Thymus (tissue), 11 donors: ENCODE results near the gene TMEM108. TPM values are rescaled to one million over a fixed set of nuclear protein-coding genes. Genes with fewer than 3 reads are reported as not detected.

Experiments
- DNase-seq, 9 donors: peaks; one replicate each; pipeline ENCODE4 v3.0.0-alpha.2; 2013; ENCODE audit warnings: low spot score in 9 of 9, low read depth in 6 of 9, missing footprints in 1 of 9
- H3K27ac ChIP-seq, 2 donors: one replicate each; pipeline ENCODE4 v1.5.1; 2013; ENCODE audit warnings: control low read depth in 1 of 2, low read depth in 1 of 2, low read length in 1 of 2, mild to moderate bottlenecking in 1 of 2, moderate library complexity in 1 of 2
- H3K27me3 ChIP-seq, 2 donors: one replicate each; pipeline ENCODE4 v1.5.1; 2013; ENCODE audit warnings: low read length in 1 of 2; ENCODE audit not compliant: control insufficient read depth in 2 of 2, insufficient read depth in 1 of 2
- H3K36me3 ChIP-seq, 2 donors: one replicate each; pipeline ENCODE4 v1.5.1; 2013; ENCODE audit warnings: low read length in 1 of 2, mild to moderate bottlenecking in 1 of 2, moderate library complexity in 1 of 2; ENCODE audit not compliant: control insufficient read depth in 2 of 2, insufficient read depth in 2 of 2
- H3K4me1 ChIP-seq, 2 donors: one replicate each; pipeline ENCODE4 v1.5.1; 2013; ENCODE audit warnings: low read length in 2 of 2; ENCODE audit not compliant: control insufficient read depth in 2 of 2, insufficient read depth in 2 of 2
- H3K4me3 ChIP-seq, 2 donors: one replicate each; pipeline ENCODE4 v1.5.1; 2013; ENCODE audit warnings: low read length in 2 of 2, control low read depth in 1 of 2, mild to moderate bottlenecking in 1 of 2
- H3K9me3 ChIP-seq, 2 donors: one replicate each; pipeline ENCODE4 v1.5.1; 2013; ENCODE audit warnings: low read length in 1 of 2, mild to moderate bottlenecking in 1 of 2; ENCODE audit not compliant: control insufficient read depth in 2 of 2, insufficient read depth in 1 of 2
- WGBS: extraction: QIAGEN DNeasy Blood & Tissue Kit; methylation state at CpG from one replicate; pipeline ENCODE4 v1.1.7; 2013; 5-methylcytosine and 5-hydroxymethylcytosine counted together
- polyA plus RNA-seq: library from polyadenylated mRNA; stranded (reverse); fragments of 200-250 nt; gene quantifications from one replicate; pipeline ENCODE4 v1.2.3, GENCODE V29; 2013
- total RNA-seq: library from RNA; stranded (reverse); fragments of 120-200 nt; gene quantifications from one replicate; pipeline ENCODE4 v1.2.4, GENCODE V29; 2013
- donor health status: healthy.

The TMEM108 gene
- total and polyA plus RNA-seq, 2 donors: 0.33 to 0.50 TPM

DNA sequence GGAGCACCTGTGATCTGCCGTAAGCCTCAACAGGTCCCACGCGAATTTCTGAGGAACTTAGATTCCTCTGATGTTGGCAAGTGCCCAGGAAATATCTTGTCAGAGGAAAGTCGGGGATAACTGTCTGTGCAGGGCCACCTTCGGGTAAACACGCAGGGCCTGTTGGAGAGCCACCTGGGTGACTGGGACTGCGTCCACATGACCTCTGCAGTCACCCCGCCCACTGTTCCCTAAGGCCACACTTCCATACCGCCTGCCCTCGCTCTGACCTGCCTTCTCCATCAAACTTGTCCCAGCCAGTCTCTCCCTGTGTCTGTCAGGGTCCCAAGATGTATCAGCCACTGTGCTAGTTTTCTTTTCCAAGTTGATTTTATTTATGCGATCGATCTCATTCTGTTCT lies 390.4 kb downstream of the TMEM108 start:
- H3K27ac ChIP-seq: no peak overlapping the region
- H3K4me1 ChIP-seq: peaks cover 3 to 7% of the 10 kb centered on the region in 2 donors
- no peak for DNase-seq
- 69% methylated on average over 12 of the region's 12 CpGs for WGBS
- H3K4me3 ChIP-seq: no peak overlapping the region
- no peaks in the 10 kb centered on the region for H3K36me3 ChIP-seq
- peaks cover 0 to 2% of the 10 kb centered on the region in 2 donors for H3K9me3 ChIP-seq
- no peaks in the 10 kb centered on the region for H3K27me3 ChIP-seq

DNA sequence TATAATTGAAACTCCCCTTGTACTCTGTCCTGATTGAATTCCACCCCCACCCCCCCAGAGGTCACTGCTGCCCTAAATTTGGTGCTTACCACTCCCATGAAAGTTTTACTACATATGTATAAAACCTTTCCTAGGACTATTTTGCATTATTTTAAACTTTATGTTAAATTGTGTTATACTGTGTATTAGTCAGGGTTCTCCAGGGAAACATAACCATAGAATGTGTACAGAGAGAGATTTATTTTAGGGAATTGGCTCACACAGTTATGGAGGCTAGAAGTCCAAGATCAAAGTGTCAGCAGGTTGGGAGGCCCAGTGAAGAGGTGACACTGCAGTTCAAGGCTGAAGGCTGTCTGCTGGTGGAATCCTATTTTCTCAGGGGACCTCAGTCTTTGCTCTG lies 390.9 kb downstream of the TMEM108 start:
- no peaks in the 10 kb centered on the region for H3K27me3 ChIP-seq
- H3K4me1 ChIP-seq: peaks cover 0 to 3% of the 10 kb centered on the region in 2 donors
- no peak overlapping the region for H3K4me3 ChIP-seq
- H3K27ac ChIP-seq: no peak overlapping the region
- no peak for DNase-seq
- no peaks in the 10 kb centered on the region for H3K9me3 ChIP-seq
- no peaks in the 10 kb centered on the region for H3K36me3 ChIP-seq

DNA sequence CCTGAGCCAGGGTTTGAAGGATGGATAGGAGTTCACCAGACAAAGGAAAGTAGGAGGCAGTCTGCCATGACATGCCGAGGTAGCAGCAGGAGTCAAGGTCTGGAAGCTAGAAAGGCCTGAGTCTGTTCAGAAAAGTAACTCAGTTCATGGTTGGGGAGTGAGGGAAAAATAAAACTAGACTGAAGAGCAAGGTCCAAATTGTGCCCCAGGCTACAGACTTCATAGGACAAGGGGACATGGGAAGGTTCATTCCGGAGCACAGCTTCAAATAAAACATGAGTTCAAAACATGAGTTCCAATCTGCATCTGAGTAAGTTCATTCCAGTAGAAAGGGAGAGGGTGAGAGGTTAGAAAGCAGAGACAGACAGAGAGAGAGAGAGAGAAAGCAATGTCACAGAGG lies 401.4 kb downstream of the TMEM108 start:
- 98% methylated on average over 2 of the region's 2 CpGs for WGBS
- H3K36me3 ChIP-seq: no peaks in the 10 kb centered on the region
- DNase-seq: no peak
- H3K27ac ChIP-seq: no peak overlapping the region
- H3K4me3 ChIP-seq: no peak overlapping the region
- peaks cover 13 to 20% of the 10 kb centered on the region in 2 donors for H3K4me1 ChIP-seq
- H3K27me3 ChIP-seq: no peaks in the 10 kb centered on the region
- H3K9me3 ChIP-seq: peaks cover 0 to 9% of the 10 kb centered on the region in 2 donors

DNA sequence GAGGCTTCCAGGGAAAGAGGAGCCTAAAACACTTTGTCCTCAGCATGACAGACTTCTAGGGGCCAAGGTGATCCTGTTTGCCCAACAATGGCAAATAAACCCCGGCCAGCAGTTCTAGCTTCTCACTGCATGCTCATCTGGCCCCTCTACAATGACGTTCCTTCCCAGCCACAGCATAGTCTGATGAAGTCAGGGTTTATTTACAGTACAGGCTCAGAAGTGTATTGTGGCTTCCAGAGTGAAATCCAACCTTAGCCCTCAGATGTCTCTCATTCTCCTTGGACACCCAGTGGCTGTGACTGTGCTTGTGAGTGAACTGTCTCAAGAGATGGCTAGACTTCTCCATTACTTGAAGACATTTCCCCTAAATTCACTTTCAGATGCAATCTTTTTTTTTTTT lies 402.5 kb downstream of the TMEM108 start:
- Histone ChIP-seq H3K36me3 (no peaks in the 10 kb centered on the region), H3K4me1 (peaks cover 18 to 30% of the 10 kb centered on the region in 2 donors), H3K4me3 (no peak overlapping the region), H3K9me3 (peaks cover 0 to 9% of the 10 kb centered on the region in 2 donors), H3K27ac (no peak overlapping the region), H3K27me3 (no peaks in the 10 kb centered on the region)
- no peak for DNase-seq
- WGBS: 97% methylated on average over 2 of the region's 2 CpGs

DNA sequence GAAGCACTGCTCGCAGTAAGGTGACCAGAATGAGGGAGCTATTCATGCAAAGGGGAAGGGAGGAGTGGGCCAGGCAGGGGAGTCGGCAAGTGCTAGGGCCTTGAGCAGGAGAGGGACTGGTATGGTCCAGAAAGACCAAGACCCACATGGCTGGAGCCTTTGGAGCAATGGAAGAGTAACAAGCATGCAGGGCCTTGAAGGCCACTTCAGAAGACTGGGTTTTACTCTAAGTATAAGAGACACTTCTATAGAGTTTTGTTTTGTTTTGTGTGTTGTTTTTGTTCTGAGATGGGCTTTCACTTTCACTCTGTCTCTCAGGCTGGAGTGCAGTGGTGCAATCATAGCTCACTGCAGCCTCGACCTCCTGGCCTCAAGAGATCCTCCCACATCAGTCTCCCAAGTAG lies 403.7 kb downstream of the TMEM108 start:
- WGBS: 53% methylated on average over 3 of the region's 3 CpGs
- DNase-seq: peak in 4 of 9 donors; percentile 24 to 71 (median 44)
- Histone ChIP-seq H3K27me3 (no peaks in the 10 kb centered on the region), H3K4me3 (no peak overlapping the region), H3K9me3 (peaks cover 0 to 9% of the 10 kb centered on the region in 2 donors), H3K4me1 (peaks cover 18 to 37% of the 10 kb centered on the region in 2 donors), H3K27ac (peak overlapping the region in 1 of 2 donors; percentile 70), H3K36me3 (no peaks in the 10 kb centered on the region)

DNA sequence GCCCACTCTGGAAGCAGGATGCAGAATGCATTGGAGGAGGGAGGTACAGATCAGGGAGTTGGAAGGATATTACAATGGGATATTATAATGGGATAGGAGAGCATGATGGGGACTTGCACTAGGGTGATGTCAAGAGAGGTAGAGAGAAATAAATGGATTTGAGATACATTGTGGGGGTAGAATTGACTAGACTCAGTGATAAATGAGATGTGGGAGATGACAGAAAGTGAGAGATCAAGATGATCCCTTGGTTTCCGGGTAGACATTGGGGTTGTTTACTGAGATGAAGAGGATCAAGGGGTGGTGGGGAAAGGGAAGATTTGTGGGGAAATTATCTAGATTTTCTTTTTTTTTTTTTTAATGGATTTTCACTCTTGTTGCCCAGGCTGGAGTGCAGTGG lies 404.3 kb downstream of the TMEM108 start:
- H3K9me3 ChIP-seq: peaks cover 0 to 9% of the 10 kb centered on the region in 2 donors
- DNase-seq: no peak
- no peak overlapping the region for H3K4me3 ChIP-seq
- peaks cover 19 to 43% of the 10 kb centered on the region in 2 donors for H3K4me1 ChIP-seq
- no peaks in the 10 kb centered on the region for H3K27me3 ChIP-seq
- 96% methylated on average over 1 of the region's 1 CpG for WGBS
- no peaks in the 10 kb centered on the region for H3K36me3 ChIP-seq
- peak overlapping the region in 1 of 2 donors; percentile 70 for H3K27ac ChIP-seq

DNA sequence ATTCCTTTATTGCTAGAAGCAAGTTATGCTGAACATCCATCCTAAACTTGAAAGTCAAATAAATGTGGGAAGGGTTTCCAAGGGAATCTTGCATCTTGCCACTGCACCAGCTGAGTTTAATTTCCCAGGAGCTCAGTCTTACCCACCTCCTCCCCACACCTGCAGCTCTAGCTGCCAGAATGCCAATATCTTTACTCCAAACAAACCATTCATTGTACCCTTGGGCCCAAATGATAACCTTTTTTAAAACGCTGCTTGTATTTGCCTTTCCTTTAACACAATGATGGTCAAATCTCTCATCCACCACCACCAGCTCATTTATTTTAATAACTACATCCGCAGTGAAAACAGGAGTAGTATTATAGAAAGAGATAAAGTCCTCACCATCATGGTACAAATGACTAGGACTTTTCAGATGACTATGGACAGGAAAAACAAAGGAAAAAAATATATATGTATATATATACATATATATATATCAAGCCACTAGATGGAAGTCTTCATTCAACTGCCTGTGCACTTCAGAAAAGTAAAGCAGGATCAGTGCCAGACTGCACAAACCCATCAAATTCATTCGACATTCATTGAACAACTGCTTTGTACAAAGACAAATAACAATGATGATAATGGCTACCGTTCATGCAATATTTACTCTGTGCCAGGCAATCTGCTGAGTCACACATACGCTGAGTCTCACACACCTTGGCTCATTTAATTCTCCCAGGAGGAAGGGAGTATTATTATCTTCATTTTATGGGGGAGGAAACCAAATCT lies 405.6 kb downstream of the TMEM108 start:
- no peak overlapping the region for H3K4me3 ChIP-seq
- peak overlapping the region in 1 of 2 donors; percentile 38 for H3K27ac ChIP-seq
- peak in 1 of 9 donors; percentile 66 for DNase-seq
- H3K36me3 ChIP-seq: no peaks in the 10 kb centered on the region
- H3K4me1 ChIP-seq: peaks cover 30 to 55% of the 10 kb centered on the region in 2 donors
- H3K27me3 ChIP-seq: no peaks in the 10 kb centered on the region
- 83% methylated on average over 5 of the region's 5 CpGs for WGBS
- H3K9me3 ChIP-seq: peaks cover 0 to 9% of the 10 kb centered on the region in 2 donors

DNA sequence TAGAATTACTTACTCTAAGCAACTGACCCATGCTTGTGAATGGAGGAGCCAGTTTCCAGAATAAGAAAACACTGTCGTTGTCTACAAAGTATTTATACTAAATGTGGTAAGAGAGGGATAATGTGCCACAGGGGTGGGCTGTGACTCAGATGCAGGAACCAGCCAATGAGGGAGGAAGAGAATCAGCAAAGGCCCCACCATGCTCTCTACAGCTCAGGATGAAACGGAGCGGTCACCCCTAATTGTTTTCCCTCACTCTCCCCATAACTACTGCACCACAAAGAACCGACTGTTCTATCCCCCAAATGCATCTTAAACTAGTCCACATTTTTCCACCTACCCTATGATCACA lies 406.2 kb downstream of the TMEM108 start:
- H3K4me3 ChIP-seq: no peak overlapping the region
- H3K36me3 ChIP-seq: no peaks in the 10 kb centered on the region
- H3K27me3 ChIP-seq: no peaks in the 10 kb centered on the region
- H3K9me3 ChIP-seq: peaks cover 0 to 9% of the 10 kb centered on the region in 2 donors
- WGBS: 96% methylated on average over 4 of the region's 4 CpGs
- no peak for DNase-seq
- H3K4me1 ChIP-seq: peaks cover 35 to 59% of the 10 kb centered on the region in 2 donors
- peak overlapping the region in 1 of 2 donors; percentile 66 for H3K27ac ChIP-seq

DNA sequence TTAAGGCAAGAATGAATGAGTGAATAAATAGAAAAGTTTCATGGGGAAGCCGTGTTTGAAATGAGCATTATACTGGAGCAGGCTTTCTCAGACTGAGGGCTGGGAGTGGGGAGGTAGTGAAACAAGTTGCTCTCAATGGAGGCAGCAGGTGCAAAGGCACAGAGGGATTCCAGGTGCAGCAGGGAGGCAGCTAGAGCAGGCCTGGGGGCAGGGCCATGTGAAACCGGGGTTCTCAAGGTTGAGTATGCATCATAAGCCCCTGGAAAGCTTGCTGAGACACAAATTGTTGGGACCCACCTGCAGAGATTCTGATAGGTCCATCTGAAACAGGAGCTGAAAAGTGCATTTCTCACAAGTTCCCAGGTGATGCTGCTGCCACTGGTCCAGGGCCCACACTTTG lies 406.9 kb downstream of the TMEM108 start:
- H3K4me1 ChIP-seq: peaks cover 35 to 64% of the 10 kb centered on the region in 2 donors
- peaks cover 0 to 6% of the 10 kb centered on the region in 2 donors for H3K9me3 ChIP-seq
- 38% methylated on average over 2 of the region's 2 CpGs for WGBS
- H3K36me3 ChIP-seq: no peaks in the 10 kb centered on the region
- H3K27ac ChIP-seq: peak overlapping the region in 1 of 2 donors; percentile 66
- peak; percentile 51 to 90 (median 71) for DNase-seq
- no peak overlapping the region for H3K4me3 ChIP-seq
- H3K27me3 ChIP-seq: no peaks in the 10 kb centered on the region
